SU-DHL-6 (cell line): ENCODE data around the gene CCDC68.

Experiments used
- H2AFZ ChIP-seq: fragments of 200-600 bp; sonication (generic); 2 replicates; pipeline ENCODE4 v1.6.1; 2014; ENCODE audit warnings: low read depth, mild to moderate bottlenecking, moderate library complexity, mixed read lengths, antibody characterized with exemption, low read length; ENCODE audit not compliant: severe bottlenecking
- H3F3A ChIP-seq: fragments of 200-600 bp; shearing (Covaris generic); 2 replicates; pipeline ENCODE4 v1.6.0; 2016; ENCODE audit warnings: antibody characterized with exemption, mild to moderate bottlenecking; ENCODE audit not compliant: insufficient read depth
- H3K27ac ChIP-seq: fragments of 200-600 bp; sonication (generic); 2 replicates; pipeline ENCODE4 v1.5.1; 2016; ENCODE audit warnings: low read depth, mild to moderate bottlenecking, low read length, moderate library complexity, mixed read lengths
- H3K27me3 ChIP-seq: fragments of 200-600 bp; sonication (generic), shearing (Covaris generic); 2 replicates; pipeline ENCODE4 v1.6.0; 2014; ENCODE audit warnings: mild to moderate bottlenecking, low read length
- H3K36me3 ChIP-seq: fragments of 200-600 bp; sonication (generic); 2 replicates; pipeline ENCODE4 v1.6.1; 2014; ENCODE audit warnings: mild to moderate bottlenecking, low read length, mixed read lengths
- H3K4me2 ChIP-seq: fragments of 300-600, 200-600 bp; shearing (Covaris generic), sonication (generic); 2 replicates; pipeline ENCODE4 v1.6.0; 2014; ENCODE audit warnings: low read length, low read depth, mild to moderate bottlenecking; ENCODE audit not compliant: poor library complexity, severe bottlenecking
- H3K4me3 ChIP-seq: fragments of 200-600 bp; sonication (generic); 2 replicates; pipeline ENCODE4 v1.5.1; 2014; ENCODE audit warnings: antibody characterized with exemption, low read length, mild to moderate bottlenecking, mixed read lengths; ENCODE audit not compliant: insufficient read depth, poor library complexity, severe bottlenecking
- H3K79me2 ChIP-seq: fragments of 200-600 bp; sonication (generic); 2 replicates; pipeline ENCODE4 v1.6.1; 2014; ENCODE audit warnings: mild to moderate bottlenecking, low read length, moderate library complexity; ENCODE audit not compliant: insufficient read depth
- H3K9ac ChIP-seq: fragments of 200-600 bp; sonication (generic); 2 replicates; pipeline ENCODE4 v1.7.0; 2014; ENCODE audit warnings: mild to moderate bottlenecking, low read length
- H3K9me2 ChIP-seq: fragments of 200-600 bp; sonication (generic); replicated peaks from 2 replicates; pipeline ENCODE4 v1.6.1; 2014; ENCODE audit warnings: low read length; ENCODE audit not compliant: insufficient read depth
- H3K9me3 ChIP-seq: fragments of 200-600 bp; sonication (generic); 2 replicates; pipeline ENCODE4 v1.6.1; 2014; ENCODE audit warnings: low read length, mixed read lengths; ENCODE audit not compliant: insufficient read depth
- H4K20me1 ChIP-seq: fragments of 200-600 bp; sonication (generic); 2 replicates; pipeline ENCODE4 v1.6.1; 2014; ENCODE audit warnings: low read depth, mild to moderate bottlenecking, antibody characterized with exemption, low read length, moderate library complexity, mixed read lengths
- EZH2phosphoT487 ChIP-seq: fragments of 200-600 bp; sonication (generic), shearing (Covaris generic); conservative IDR thresholded peaks from 2 replicates; pipeline ENCODE4 v1.6.1; 2018; ENCODE audit warnings: mild to moderate bottlenecking, antibody characterized with exemption, low read length, moderate library complexity, mixed read lengths
- TF ChIP-seq, protein P1 (sequence below): fragments of 200-600 bp; sonication (generic); IDR thresholded peaks from one replicate; pipeline ENCODE4 v1.5.1; 2017; ENCODE audit warnings: antibody characterized with exemption, mild to moderate bottlenecking, low read length, moderate library complexity; ENCODE audit not compliant: insufficient read depth, poor library complexity, severe bottlenecking

Gene CCDC68

DNA sequence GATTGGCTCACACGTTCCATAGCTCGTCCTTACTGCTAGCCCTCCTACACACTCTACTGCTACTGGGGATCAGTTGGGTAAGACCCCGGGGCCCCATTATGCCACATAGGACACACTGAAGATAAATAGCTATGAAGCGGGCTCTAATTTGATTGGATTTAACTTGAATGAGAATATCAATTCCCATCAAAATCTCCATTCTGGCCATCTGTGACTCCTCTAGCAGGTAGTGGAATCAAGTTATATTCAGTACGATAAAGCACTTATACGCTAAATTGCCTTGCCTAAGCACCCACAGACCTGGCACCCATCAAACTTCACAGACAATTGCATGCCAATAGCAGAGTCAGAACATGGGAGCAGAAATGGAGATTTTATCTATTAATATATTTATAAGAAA lies 39.8 kb downstream of the CCDC68 start:
- Histone ChIP-seq H3K9me2 (no peaks in the 10 kb centered on the region), H3K79me2 (no peaks in the 10 kb centered on the region), H3F3A (no peaks in the 10 kb centered on the region), H3K9me3 (no peaks in the 10 kb centered on the region), H3K36me3 (no peaks in the 10 kb centered on the region), H3K4me2 (no peak overlapping the region), H4K20me1 (no peaks in the 10 kb centered on the region), H2AFZ (no peak overlapping the region), H3K27ac (no peak overlapping the region), H3K4me3 (no peak overlapping the region), H3K9ac (no peak overlapping the region), H3K27me3 (no peaks in the 10 kb centered on the region)
- no peak for TF ChIP-seq EZH2phosphoT487
- TF ChIP-seq, protein P1, sequence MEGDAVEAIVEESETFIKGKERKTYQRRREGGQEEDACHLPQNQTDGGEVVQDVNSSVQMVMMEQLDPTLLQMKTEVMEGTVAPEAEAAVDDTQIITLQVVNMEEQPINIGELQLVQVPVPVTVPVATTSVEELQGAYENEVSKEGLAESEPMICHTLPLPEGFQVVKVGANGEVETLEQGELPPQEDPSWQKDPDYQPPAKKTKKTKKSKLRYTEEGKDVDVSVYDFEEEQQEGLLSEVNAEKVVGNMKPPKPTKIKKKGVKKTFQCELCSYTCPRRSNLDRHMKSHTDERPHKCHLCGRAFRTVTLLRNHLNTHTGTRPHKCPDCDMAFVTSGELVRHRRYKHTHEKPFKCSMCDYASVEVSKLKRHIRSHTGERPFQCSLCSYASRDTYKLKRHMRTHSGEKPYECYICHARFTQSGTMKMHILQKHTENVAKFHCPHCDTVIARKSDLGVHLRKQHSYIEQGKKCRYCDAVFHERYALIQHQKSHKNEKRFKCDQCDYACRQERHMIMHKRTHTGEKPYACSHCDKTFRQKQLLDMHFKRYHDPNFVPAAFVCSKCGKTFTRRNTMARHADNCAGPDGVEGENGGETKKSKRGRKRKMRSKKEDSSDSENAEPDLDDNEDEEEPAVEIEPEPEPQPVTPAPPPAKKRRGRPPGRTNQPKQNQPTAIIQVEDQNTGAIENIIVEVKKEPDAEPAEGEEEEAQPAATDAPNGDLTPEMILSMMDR, result no peak

GRCh38 chr18:54918060-54918459 lies 41.2 kb downstream of the CCDC68 start:
- Histone ChIP-seq H3K4me2 (no peak overlapping the region), H4K20me1 (no peaks in the 10 kb centered on the region), H3K36me3 (no peaks in the 10 kb centered on the region), H3K9me2 (no peaks in the 10 kb centered on the region), H3K79me2 (no peaks in the 10 kb centered on the region), H3K27ac (no peak overlapping the region), H3K9ac (no peak overlapping the region), H3K4me3 (no peak overlapping the region), H2AFZ (no peak overlapping the region), H3K27me3 (no peaks in the 10 kb centered on the region), H3F3A (no peaks in the 10 kb centered on the region), H3K9me3 (no peaks in the 10 kb centered on the region)
- TF ChIP-seq, protein P1, result no peak
- no peak for TF ChIP-seq EZH2phosphoT487

DNA sequence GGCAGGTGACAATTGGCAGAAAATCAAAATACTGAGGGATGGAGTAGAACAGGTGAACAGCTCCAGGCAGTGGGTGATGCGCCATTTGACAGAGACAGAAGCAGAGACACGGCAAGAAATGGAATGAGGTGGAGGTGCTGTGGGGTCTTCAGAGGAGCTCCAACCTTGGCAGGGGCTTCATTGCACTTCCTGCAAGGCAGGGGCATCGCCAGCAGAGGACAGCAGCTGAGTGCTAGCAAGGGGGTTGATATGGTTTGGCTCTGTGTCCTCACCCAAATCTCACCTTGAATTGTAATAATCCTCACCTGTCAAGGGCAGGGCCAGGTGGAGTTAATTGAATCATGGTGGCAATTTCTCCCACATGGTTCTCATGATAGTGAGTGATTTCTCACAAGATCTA lies 42.8 kb downstream of the CCDC68 start:
- no peaks in the 10 kb centered on the region for H3K9me3 ChIP-seq
- H3K4me2 ChIP-seq, result no peak overlapping the region
- no peak overlapping the region for H3K9ac ChIP-seq
- H3K9me2 ChIP-seq, result no peaks in the 10 kb centered on the region
- no peaks in the 10 kb centered on the region for H4K20me1 ChIP-seq
- no peak overlapping the region for H2AFZ ChIP-seq
- no peaks in the 10 kb centered on the region for H3K79me2 ChIP-seq
- TF ChIP-seq, protein P1, result no peak
- TF ChIP-seq EZH2phosphoT487, result no peak
- no peaks in the 10 kb centered on the region for H3F3A ChIP-seq
- no peak overlapping the region for H3K27ac ChIP-seq
- H3K36me3 ChIP-seq, result no peaks in the 10 kb centered on the region
- no peaks in the 10 kb centered on the region for H3K27me3 ChIP-seq
- no peak overlapping the region for H3K4me3 ChIP-seq
